GM12878 (cell line): ENCODE measurements around the gene XRRA1. TPM values are rescaled to one million over a fixed set of nuclear protein-coding genes. Genes with fewer than 3 reads are reported as not detected.
A peak's percentile ranks its signal among the peaks of the same experiment; 100 is the strongest.

Experiments used
- BACH1 ChIP-seq: fragments of 450-650 bp; IDR thresholded peaks from 2 replicates; pipeline ENCODE4 v1.6.1; 2017; ENCODE audit warnings: mild to moderate bottlenecking, borderline replicate concordance
- CBX3 ChIP-seq: fragments of 200-600 bp; sonication (generic); IDR thresholded peaks from 2 replicates; pipeline ENCODE4 v1.6.1; 2016; ENCODE audit warnings: low read depth, borderline replicate concordance
- CUX1 ChIP-seq: IDR thresholded peaks from 2 replicates; pipeline ENCODE4 v1.6.1; 2012; ENCODE audit warnings: improper control_type of control experiment, low read depth, low read length; ENCODE audit not compliant: insufficient replicate concordance
- EP300 ChIP-seq, 2 experiments: fragments of 150-350 bp in 1 of 2; IDR thresholded peaks; 2 replicates each; pipeline ENCODE4 v1.6.1; 2011 to 2012; ENCODE audit warnings: low read depth in 2 of 2, low read length in 2 of 2, borderline replicate concordance in 1 of 2, improper control_type of control experiment in 1 of 2, inconsistent platforms in 1 of 2; ENCODE audit not compliant: control insufficient read depth in 1 of 2
- GATAD2B ChIP-seq: fragments of 450-650 bp; conservative IDR thresholded peaks from 2 replicates; pipeline ENCODE4 v1.6.1; 2017; ENCODE audit warnings: low read depth, mild to moderate bottlenecking, moderate library complexity
- HCFC1 ChIP-seq: fragments of 150-350 bp; IDR thresholded peaks from 2 replicates; pipeline ENCODE4 v1.6.1; 2014; ENCODE audit warnings: low read length
- MEF2A ChIP-seq: IDR thresholded peaks from 2 replicates; pipeline ENCODE4 v1.6.1; 2011; ENCODE audit warnings: low read depth, mild to moderate bottlenecking, low read length, moderate library complexity; ENCODE audit not compliant: insufficient read depth
- MLLT1 ChIP-seq: fragments of 450-650 bp; IDR thresholded peaks from 2 replicates; pipeline ENCODE4 v1.6.1; 2016; ENCODE audit warnings: mild to moderate bottlenecking
- MTA3 ChIP-seq: IDR thresholded peaks from 2 replicates; pipeline ENCODE4 v1.6.1; 2012; ENCODE audit warnings: low read length, inconsistent platforms, borderline replicate concordance
- NFYB ChIP-seq: IDR thresholded peaks from 2 replicates; pipeline ENCODE4 v1.6.1; 2011; ENCODE audit warnings: low read depth, mild to moderate bottlenecking, low read length, improper control_type of control experiment, moderate library complexity; ENCODE audit not compliant: insufficient read depth
- NR2C1 ChIP-seq: fragments of 450-650 bp; IDR thresholded peaks from 2 replicates; pipeline ENCODE4 v1.6.1; 2017; ENCODE audit warnings: antibody characterized with exemption, mild to moderate bottlenecking, moderate library complexity
- POU2F2 ChIP-seq: IDR thresholded peaks from 3 replicates; pipeline ENCODE4 v1.6.1; 2011; ENCODE audit warnings: low read depth, mild to moderate bottlenecking, low read length, borderline replicate concordance
- SPI1 ChIP-seq: IDR thresholded peaks from 2 replicates; pipeline ENCODE4 v1.6.1; 2011; ENCODE audit warnings: low read depth, mild to moderate bottlenecking, low read length, moderate library complexity, borderline replicate concordance; ENCODE audit not compliant: insufficient read depth
- TCF7 ChIP-seq: IDR thresholded peaks from 2 replicates; pipeline ENCODE4 v1.6.1; 2014; ENCODE audit warnings: antibody characterized with exemption, borderline replicate concordance
- ZBED1 ChIP-seq: IDR thresholded peaks from 2 replicates; pipeline ENCODE4 v1.6.1; 2016; ENCODE audit warnings: borderline replicate concordance
- ZBTB40 ChIP-seq: fragments of 450-650 bp; IDR thresholded peaks from 2 replicates; pipeline ENCODE4 v1.6.1; 2016; ENCODE audit warnings: mild to moderate bottlenecking, moderate library complexity, borderline replicate concordance
- polyA plus RNA-seq, 11 experiments: library from polyadenylated mRNA; depleted of rRNA in 4 of 11; unstranded in 6 of 11; stranded (reverse) in 5 of 11; fragments of >200 nt; fragmentation: Nextera tagmentation in 4 of 11; fragmentation: Illumina TruSeq in 1 of 11; extraction: Ambion mirVana in 4 of 11; extraction: Trizol in 1 of 11; gene quantifications; 1 replicate in 1 of 11; 2 replicates in 10 of 11; pipeline versions ENCODE4 v1.2.1 to v1.2.3, GENCODE V29; 2011 to 2016; ENCODE audit warnings: inconsistent platforms in 2 of 11, missing spikeins in 2 of 11, low read depth in 1 of 11
- total RNA-seq, 4 experiments: library from RNA; depleted of rRNA in 3 of 4; stranded (reverse); fragments of >200 nt in 3 of 4; fragmentation: Illumina TruSeq in 1 of 4; extraction: Trizol in 1 of 4; gene quantifications; 2 replicates each; pipeline versions ENCODE4 v1.2.1 to v1.2.3, GENCODE V29; 2013 to 2021
- TF ChIP-seq, protein P1 (sequence below): IDR thresholded peaks from 2 replicates; pipeline ENCODE4 v1.6.1; 2011; ENCODE audit warnings: borderline replicate concordance, low read depth, mild to moderate bottlenecking, moderate library complexity, mixed read lengths, low read length; ENCODE audit not compliant: insufficient read depth; ENCODE audit errors: extremely low read length

The XRRA1 gene
- total and polyA plus RNA-seq, 10 of the 15 experiments (the other 5 are each of a cell fraction or from before 2014, with no cell fraction given) = 2.5 to 8.8 (median 4.6) TPM

GRCh38 chr11:74988541-74989259 is 39.8 kb upstream of the XRRA1 start, which contains the start of gene NEU3 (continued):
- peak; percentile 52; the same call in 1 of the 3 replicates for TF ChIP-seq POU2F2
- TF ChIP-seq TCF7 = no peak
- TF ChIP-seq SPI1 = no peak
- no peak for TF ChIP-seq ZBED1
- TF ChIP-seq BACH1 = peak; percentile 51; the same call in 1 of the 2 replicates
- 0 out of 2 replicates have a peak, but pooled peaks have one; percentile 42 for TF ChIP-seq NFYB
- no peak for TF ChIP-seq CUX1
- no peak for TF ChIP-seq EP300 (IDR thresholded peaks at IDR 0.05; ENCODE audit: borderline replicate concordance in 1 of 2, control insufficient read depth in 1 of 2, low read depth in 2 of 2, low read length in 2 of 2)
- TF ChIP-seq, protein P1, sequence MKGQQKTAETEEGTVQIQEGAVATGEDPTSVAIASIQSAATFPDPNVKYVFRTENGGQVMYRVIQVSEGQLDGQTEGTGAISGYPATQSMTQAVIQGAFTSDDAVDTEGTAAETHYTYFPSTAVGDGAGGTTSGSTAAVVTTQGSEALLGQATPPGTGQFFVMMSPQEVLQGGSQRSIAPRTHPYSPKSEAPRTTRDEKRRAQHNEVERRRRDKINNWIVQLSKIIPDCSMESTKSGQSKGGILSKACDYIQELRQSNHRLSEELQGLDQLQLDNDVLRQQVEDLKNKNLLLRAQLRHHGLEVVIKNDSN = no peak
- peak; percentile 83 for TF ChIP-seq ZBTB40
- TF ChIP-seq MLLT1 = no peak
- no peak for TF ChIP-seq MEF2A
- TF ChIP-seq GATAD2B = no peak
- no peak for TF ChIP-seq CBX3
- TF ChIP-seq HCFC1 = peak; percentile 40; the same call in 1 of the 2 replicates
- no peak for TF ChIP-seq NR2C1
- 0 out of 2 replicates have a peak, but pooled peaks have one; percentile 20 for TF ChIP-seq MTA3
